ENCODE results near the gene C1QL3. TPM values are rescaled to one million over a fixed set of nuclear protein-coding genes. Genes with fewer than 3 reads are reported as not detected.

The C1QL3 gene
- 0.66 TPM for polyA plus RNA-seq (2012; ENCODE audit: missing spikeins)

GRCh38 chr10:16521311-16522016, at the start of gene C1QL3:
TSS of gene C1QL3 (minus strand) at chr10:16521879. CDS start at chr10:16521065, 814 bp downstream.
- FAIRE-seq (peak; percentile 17), DNase-seq (ENCODE audit: insufficient read length) (peak; percentile 25)
- TF ChIP-seq TAF1 (IDR thresholded peaks at IDR 0.05; ENCODE audit: borderline replicate concordance, low read depth, low read length) (no peak), POLR2AphosphoS5 (IDR thresholded peaks at IDR 0.05; ENCODE audit: low read depth, low read length) (no peak), POLR2A (IDR thresholded peaks at IDR 0.05; ENCODE audit: low read depth, low read length) (no peak)

GRCh38 chr10:16570731-16571130, 49.1 kb upstream of the C1QL3 start:
- DNase-seq (ENCODE audit: insufficient read length) (no peak), FAIRE-seq (peak; percentile 85)
- TF ChIP-seq POLR2AphosphoS5 (IDR thresholded peaks at IDR 0.05; ENCODE audit: low read depth, low read length) (no peak), TAF1 (IDR thresholded peaks at IDR 0.05; ENCODE audit: borderline replicate concordance, low read depth, low read length) (no peak), POLR2A (IDR thresholded peaks at IDR 0.05; ENCODE audit: low read depth, low read length) (no peak)

- TF ChIP-seq TAF1 (IDR thresholded peaks at IDR 0.05; ENCODE audit: borderline replicate concordance, low read depth, low read length) (no peak), POLR2A (IDR thresholded peaks at IDR 0.05; ENCODE audit: low read depth, low read length) (no peak), POLR2AphosphoS5 (IDR thresholded peaks at IDR 0.05; ENCODE audit: low read depth, low read length) (no peak)
- no peak for DNase-seq (ENCODE audit: insufficient read length)
- no peak for FAIRE-seq
These were observed 44.6 kb upstream of the C1QL3 start for GRCh38 chr10:16566202-16566805.

- FAIRE-seq, result no peak
- no peak for TF ChIP-seq POLR2A (IDR thresholded peaks at IDR 0.05; ENCODE audit: low read depth, low read length)
- TF ChIP-seq TAF1 (IDR thresholded peaks at IDR 0.05; ENCODE audit: borderline replicate concordance, low read depth, low read length), result no peak
- no peak for TF ChIP-seq POLR2AphosphoS5 (IDR thresholded peaks at IDR 0.05; ENCODE audit: low read depth, low read length)
- no peak for DNase-seq (ENCODE audit: insufficient read length)
These were observed 43.9 kb upstream of the C1QL3 start for GRCh38 chr10:16565604-16566003.

GRCh38 chr10:16562891-16563290, 41.2 kb upstream of the C1QL3 start:
- no peak for DNase-seq (ENCODE audit: insufficient read length)
- FAIRE-seq, result no peak
- TF ChIP-seq POLR2A (IDR thresholded peaks at IDR 0.05; ENCODE audit: low read depth, low read length) (no peak), TAF1 (IDR thresholded peaks at IDR 0.05; ENCODE audit: borderline replicate concordance, low read depth, low read length) (no peak), POLR2AphosphoS5 (IDR thresholded peaks at IDR 0.05; ENCODE audit: low read depth, low read length) (no peak)

GRCh38 chr10:16559236-16559773, 37.6 kb upstream of the C1QL3 start:
- TF ChIP-seq POLR2AphosphoS5 (IDR thresholded peaks at IDR 0.05; ENCODE audit: low read depth, low read length) (no peak), TAF1 (IDR thresholded peaks at IDR 0.05; ENCODE audit: borderline replicate concordance, low read depth, low read length) (no peak), POLR2A (IDR thresholded peaks at IDR 0.05; ENCODE audit: low read depth, low read length) (no peak)
- DNase-seq (ENCODE audit: insufficient read length) (no peak), FAIRE-seq (no peak)

GRCh38 chr10:16547973-16548372, 26.3 kb upstream of the C1QL3 start:
- FAIRE-seq (no peak), DNase-seq (ENCODE audit: insufficient read length) (no peak)
- TF ChIP-seq POLR2AphosphoS5 (IDR thresholded peaks at IDR 0.05; ENCODE audit: low read depth, low read length), result no peak
- no peak for TF ChIP-seq TAF1 (IDR thresholded peaks at IDR 0.05; ENCODE audit: borderline replicate concordance, low read depth, low read length)
- no peak for TF ChIP-seq POLR2A (IDR thresholded peaks at IDR 0.05; ENCODE audit: low read depth, low read length)

GRCh38 chr10:16545116-16545736, 23.5 kb upstream of the C1QL3 start:
- no peak for FAIRE-seq
- no peak for TF ChIP-seq TAF1 (IDR thresholded peaks at IDR 0.05; ENCODE audit: borderline replicate concordance, low read depth, low read length)
- no peak for TF ChIP-seq POLR2A (IDR thresholded peaks at IDR 0.05; ENCODE audit: low read depth, low read length)
- TF ChIP-seq POLR2AphosphoS5 (IDR thresholded peaks at IDR 0.05; ENCODE audit: low read depth, low read length), result no peak

GRCh38 chr10:16544591-16544990, 22.9 kb upstream of the C1QL3 start:
- DNase-seq (ENCODE audit: insufficient read length) (no peak), FAIRE-seq (no peak)
- TF ChIP-seq POLR2A (IDR thresholded peaks at IDR 0.05; ENCODE audit: low read depth, low read length), result no peak
- TF ChIP-seq TAF1 (IDR thresholded peaks at IDR 0.05; ENCODE audit: borderline replicate concordance, low read depth, low read length), result no peak
- TF ChIP-seq POLR2AphosphoS5 (IDR thresholded peaks at IDR 0.05; ENCODE audit: low read depth, low read length), result no peak

More at GRCh38 chr10:16545116-16545736, 23.5 kb upstream of the C1QL3 start:
- peak; percentile 24 for DNase-seq (ENCODE audit: insufficient read length)

- TF ChIP-seq TAF1 (IDR thresholded peaks at IDR 0.05; ENCODE audit: borderline replicate concordance, low read depth, low read length) (no peak), POLR2A (IDR thresholded peaks at IDR 0.05; ENCODE audit: low read depth, low read length) (no peak), POLR2AphosphoS5 (IDR thresholded peaks at IDR 0.05; ENCODE audit: low read depth, low read length) (no peak)
These were observed 22.4 kb upstream of the C1QL3 start for GRCh38 chr10:16544099-16544498.

GRCh38 chr10:16536155-16536554, 14.5 kb upstream of the C1QL3 start:
- FAIRE-seq (no peak), DNase-seq (ENCODE audit: insufficient read length) (no peak)
- TF ChIP-seq POLR2AphosphoS5 (IDR thresholded peaks at IDR 0.05; ENCODE audit: low read depth, low read length) (no peak), TAF1 (IDR thresholded peaks at IDR 0.05; ENCODE audit: borderline replicate concordance, low read depth, low read length) (no peak), POLR2A (IDR thresholded peaks at IDR 0.05; ENCODE audit: low read depth, low read length) (no peak)

More at GRCh38 chr10:16544099-16544498, 22.4 kb upstream of the C1QL3 start:
- DNase-seq (ENCODE audit: insufficient read length) (no peak), FAIRE-seq (no peak)

All from GM12892 (cell line).